NCI-H2227 (cell line): Measurements from ENCODE around the gene GRIN2A.

Experiments
- DNase-seq: peaks from one replicate; lab custom pipeline; 2025; ENCODE audit not compliant: unreplicated experiment; lab: John Stamatoyannopoulos, UW

GRIN2A gene

GRCh38 chr16:10039220-10040096, 142.8 kb downstream of the GRIN2A start:
- DNase-seq: no peak

GRCh38 chr16:10037751-10038150, 144.5 kb downstream of the GRIN2A start:
- no peak for DNase-seq

GRCh38 chr16:10036956-10037355, 145.3 kb downstream of the GRIN2A start:
- DNase-seq: no peak

DNA sequence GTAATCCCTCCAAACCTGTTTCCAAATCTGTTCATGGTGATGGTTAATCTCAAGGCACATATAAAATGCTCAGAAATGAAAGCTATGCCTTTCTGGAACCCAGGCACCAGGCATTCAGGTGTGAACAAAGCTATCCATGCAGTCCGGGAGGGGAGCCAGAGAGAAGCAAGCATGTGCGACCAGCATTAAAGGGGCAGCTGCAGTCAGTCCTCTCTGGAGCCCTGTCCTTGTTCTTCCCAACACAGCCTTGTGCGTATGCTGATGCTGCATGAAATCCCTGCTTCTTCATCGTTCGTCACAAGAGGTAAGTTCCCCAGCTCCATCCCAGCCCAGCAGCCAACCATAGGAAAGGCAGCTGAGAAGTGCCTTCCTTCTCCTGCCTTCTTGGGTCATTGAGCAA, 148.7 kb downstream of the GRIN2A start:
- no peak for DNase-seq

DNA sequence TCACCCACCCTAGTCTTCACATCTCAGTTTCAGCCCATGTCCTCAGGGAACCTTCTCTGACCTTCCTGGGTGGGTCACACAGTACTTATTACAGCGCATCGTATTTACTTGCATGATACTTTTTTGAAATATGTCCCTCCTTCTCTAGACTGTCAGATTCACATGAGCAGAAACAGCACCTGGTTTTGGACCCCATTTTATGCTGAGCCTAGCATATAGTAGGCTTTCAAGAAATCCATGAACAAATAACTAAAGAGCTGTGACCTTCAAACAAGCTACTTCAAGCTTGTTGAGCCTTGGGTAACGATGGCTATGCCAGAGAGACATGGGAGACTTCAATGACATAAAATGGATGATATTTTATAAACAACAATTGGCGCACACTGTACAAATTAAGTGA, 150.3 kb downstream of the GRIN2A start:
- no peak for DNase-seq

- no peak for DNase-seq
These were observed 150.8 kb downstream of the GRIN2A start for GRCh38 chr16:10031473-10031872.

DNA sequence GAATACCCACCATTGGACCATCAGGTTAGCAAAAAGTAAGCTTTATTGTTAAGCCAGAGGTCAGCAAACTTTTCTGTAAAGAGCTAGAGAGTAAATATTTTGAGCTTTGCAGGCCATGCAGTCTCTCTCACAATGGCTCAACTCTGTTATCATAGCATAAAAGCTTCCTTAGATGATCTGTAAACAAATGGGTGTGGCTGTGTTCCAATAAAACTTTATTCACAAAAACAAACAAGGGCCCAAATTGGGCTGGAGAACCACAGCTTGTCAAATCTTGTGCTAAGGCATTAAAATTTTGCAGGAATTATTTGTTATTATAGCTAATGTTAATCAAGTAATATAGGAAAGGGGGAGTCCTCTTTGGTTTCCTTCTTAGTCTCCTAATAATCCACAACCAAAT, 153.6 kb downstream of the GRIN2A start:
- no peak for DNase-seq

DNA sequence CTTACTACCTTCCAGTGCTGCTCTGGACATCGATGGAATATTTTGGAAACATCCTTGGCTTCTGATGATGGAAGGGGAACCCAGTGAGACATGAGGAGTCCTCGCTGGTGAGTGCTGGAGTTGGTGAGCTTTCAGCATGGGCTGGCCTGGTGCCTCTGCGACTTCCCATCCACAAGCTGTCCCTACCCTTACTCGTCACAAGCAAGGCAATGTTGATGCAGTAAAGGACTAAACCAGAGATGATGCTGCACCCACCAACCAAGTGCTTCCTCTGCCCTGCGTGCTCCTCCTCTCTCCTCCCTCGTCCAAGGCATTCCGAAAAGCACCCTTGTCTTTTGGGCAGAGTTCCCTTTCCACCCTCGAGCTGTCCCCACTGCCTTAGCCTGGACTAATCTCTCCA, 154.7 kb downstream of the GRIN2A start:
- DNase-seq: no peak

DNA sequence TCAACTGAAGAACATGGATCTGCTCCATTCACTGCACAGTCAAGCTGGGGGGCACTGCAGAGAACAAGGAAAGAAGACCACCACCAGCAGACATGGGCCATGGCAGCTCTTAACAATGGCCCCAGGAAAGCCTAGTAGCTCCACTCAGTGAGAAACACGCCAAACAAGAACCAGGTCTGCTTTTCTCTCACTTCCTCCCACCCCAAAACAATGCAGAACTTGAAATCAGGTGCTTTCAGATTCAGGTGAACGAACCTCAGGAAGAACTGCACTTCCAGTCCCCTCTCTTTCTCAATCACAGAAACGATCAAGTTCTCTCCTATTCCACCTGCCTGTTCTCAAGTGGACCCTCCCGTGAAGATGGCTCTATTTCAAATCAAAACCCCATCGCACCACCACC, 155.6 kb downstream of the GRIN2A start:
- DNase-seq: no peak

DNA sequence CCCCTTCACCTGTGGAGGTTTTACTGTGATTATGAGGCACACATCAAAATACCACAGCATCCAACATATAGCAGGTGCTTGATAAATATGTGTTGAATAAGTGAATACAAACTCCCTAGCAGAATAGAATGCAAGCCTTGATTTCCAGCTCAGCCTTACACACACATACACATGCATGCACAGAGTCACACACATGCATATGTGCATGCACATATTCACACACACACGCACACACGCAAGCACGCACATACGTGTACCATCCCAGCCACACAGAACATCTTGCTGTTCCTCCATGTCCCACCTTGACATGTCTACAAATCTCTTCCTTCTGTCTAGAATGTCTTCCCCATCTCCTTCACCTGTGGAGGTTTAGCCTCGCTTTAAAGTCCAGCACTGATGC, 160.1 kb downstream of the GRIN2A start:
- no peak for DNase-seq

DNA sequence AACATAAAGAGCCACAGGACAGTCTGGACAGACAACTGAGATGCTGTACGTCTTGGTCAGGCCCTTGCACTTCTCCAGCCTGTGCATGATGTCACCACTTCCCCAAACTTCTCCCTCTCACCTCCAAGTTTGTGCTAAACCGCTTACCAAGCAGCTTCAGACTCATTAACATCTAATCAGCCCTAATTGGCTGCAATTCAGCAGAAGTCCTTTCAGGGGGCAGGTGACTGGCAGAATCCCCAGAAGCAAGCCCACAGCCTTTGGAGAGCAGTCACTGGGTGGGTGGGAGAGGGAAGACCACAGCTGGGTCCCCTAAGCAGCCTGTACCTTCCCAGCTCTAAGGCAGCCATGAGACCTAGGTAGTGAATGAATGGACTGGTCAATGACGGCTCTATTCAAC, 161.4 kb downstream of the GRIN2A start:
- no peak for DNase-seq

DNA sequence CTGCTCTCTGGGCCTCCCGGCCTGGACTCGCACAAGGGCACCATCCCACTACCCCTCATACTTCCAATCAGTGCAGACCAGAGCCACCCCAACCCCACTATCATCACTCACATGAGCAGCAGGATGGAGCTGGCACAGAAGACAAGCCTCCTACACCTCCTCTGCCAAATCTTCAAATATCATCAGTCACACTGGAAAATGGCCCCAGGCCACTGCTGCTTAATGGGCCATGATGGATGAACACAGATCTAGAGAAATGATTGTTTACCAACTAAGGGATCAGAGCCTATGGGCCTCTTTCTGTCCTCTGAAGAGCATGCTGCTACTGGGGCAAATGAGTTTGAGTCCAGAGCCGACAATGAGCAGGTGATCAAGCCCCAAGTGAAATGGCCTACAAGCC, 165.5 kb downstream of the GRIN2A start:
- no peak for DNase-seq

DNA sequence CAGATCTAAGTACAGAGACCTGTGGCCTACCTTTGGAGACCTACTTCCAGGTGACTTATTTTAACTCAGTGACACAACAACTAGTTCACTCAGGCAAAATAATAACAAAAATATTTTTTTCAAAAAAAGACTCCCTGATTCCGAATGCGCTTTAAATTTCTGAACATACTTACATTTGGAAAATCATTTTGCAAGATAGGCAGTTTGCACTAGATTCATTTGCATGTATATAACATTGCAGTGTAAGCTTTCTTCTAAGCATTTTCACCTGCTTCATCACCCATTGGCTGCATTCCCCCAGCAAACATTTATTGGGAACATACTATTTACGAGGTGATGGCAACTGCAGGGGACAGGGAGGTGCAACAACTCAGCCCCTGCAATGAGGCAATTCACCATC, 166.8 kb downstream of the GRIN2A start:
- DNase-seq: no peak

- DNase-seq: no peak
These were observed 168.5 kb downstream of the GRIN2A start for GRCh38 chr16:10013774-10014173.

DNA sequence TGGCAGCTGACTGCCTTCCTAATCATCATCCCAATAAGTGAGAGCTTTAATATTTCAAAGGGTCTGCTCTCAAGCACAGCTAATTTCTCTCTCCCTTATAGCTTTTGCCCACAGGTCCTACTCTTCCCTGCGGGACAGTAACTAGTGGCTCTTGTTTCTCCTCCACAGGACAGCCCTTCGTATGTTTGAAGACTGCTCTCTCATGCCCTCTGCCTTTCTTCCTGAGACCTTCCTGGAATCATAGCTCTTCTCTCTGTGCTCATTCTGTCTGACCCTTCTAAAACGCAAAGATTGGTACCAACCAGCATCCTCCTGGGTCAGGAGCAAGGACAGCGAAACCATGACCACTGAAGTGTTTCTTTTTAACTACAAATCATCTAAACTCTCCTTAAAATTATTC, 168.9 kb downstream of the GRIN2A start:
- DNase-seq: no peak

DNA sequence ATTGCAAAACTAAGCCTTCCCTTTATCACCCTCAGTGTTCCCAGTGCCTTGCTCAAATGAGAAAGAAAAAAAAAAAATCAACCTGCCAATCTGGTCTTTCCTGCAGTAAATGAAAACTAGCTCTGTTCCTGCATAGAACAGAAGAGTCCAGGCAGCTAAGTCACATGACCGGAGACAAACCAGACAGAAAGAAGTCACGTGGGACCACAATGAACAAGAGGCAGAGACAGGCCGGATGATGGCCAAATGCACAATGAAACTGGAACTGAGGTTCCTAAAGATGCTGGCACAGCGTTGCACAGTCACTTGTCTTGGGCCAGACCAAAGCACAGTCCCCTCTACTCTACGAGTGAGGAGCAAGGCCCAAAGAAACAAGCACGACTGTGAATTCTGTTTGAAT, 172.5 kb downstream of the GRIN2A start:
- DNase-seq: no peak

- no peak for DNase-seq
These were observed 178.7 kb downstream of the GRIN2A start for GRCh38 chr16:10003486-10003885.

GRCh38 chr16:10001258-10001775, 180.9 kb downstream of the GRIN2A start:
- DNase-seq: no peak

DNA sequence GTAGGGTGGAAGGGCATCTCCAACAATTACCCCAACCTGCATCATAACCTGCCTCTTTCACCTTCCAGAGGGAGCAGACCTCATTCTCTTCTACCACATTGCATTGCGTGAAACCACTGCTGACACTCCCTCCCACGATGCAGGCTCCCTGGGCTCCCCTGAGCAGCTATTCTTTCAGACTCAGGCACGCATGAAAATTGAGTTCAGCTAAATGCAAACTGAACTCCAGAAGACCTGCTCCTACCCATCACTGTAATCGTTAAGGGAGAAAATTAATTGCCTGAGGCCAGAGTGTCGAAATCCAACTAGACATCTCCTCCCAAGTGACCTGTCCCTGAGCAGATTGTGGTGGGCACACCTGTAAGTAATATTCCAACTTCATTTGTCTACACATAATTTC, 186.0 kb downstream of the GRIN2A start:
- DNase-seq: no peak

DNA sequence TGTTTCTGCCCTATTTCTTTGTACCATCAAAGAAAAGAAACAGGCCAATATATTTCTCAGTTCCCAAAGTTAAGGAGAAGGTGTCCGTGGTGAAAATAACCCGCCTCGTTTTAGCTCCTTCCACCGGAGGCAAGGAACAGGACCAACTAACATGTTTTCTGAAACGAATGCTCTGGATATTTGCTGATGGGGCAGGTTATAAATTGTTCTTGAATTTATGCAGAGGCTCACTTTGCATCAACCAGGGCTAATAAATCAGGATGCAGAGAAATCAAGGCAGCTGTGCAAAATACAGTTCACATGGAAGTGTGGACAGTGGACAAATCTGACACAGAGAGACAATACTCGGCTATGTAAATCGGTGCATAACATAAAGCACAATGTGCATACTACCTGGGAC, 189.8 kb downstream of the GRIN2A start:
- no peak for DNase-seq

- no peak for DNase-seq
These were observed 201.2 kb downstream of the GRIN2A start for GRCh38 chr16:9980981-9981380.

- DNase-seq: no peak
These were observed 204.0 kb downstream of the GRIN2A start for GRCh38 chr16:9978160-9978725.
